Lower lobe of right lung (tissue), 2 donors: ENCODE data around the gene LHFPL6. TPM values are rescaled to one million over a fixed set of nuclear protein-coding genes. Genes with fewer than 3 reads are reported as not detected.

Source experiments
- ATAC-seq, 2 donors: fragments of 200-7000 bp; cut with Tn5 transposase; one replicate each; pipeline ENCODE4 v1.9.1; 2020 to 2022; ENCODE audit warnings: mild to moderate bottlenecking in 2 of 2, moderate library complexity in 2 of 2
- DNase-seq: peaks from one replicate; pipeline ENCODE4 v3.0.0-alpha.2; 2020
- H3K27ac ChIP-seq: fragments of 200-600 bp; one replicate; pipeline ENCODE4 v1.8.0; 2022
- H3K27me3 ChIP-seq: fragments of 200-600 bp; one replicate; pipeline ENCODE4 v1.8.0; 2022; ENCODE audit warnings: low read depth
- H3K36me3 ChIP-seq: fragments of 200-600 bp; one replicate; pipeline ENCODE4 v1.8.0; 2022; ENCODE audit warnings: mild to moderate bottlenecking
- H3K4me1 ChIP-seq: fragments of 200-600 bp; one replicate; pipeline ENCODE4 v1.8.0; 2022
- H3K4me3 ChIP-seq: fragments of 200-600 bp; one replicate; pipeline ENCODE4 v1.8.0; 2022; ENCODE audit warnings: mild to moderate bottlenecking
- H3K9me3 ChIP-seq: fragments of 200-600 bp; one replicate; pipeline ENCODE4 v1.8.0; 2022
- CTCF ChIP-seq: fragments of 200-600 bp; IDR thresholded peaks from one replicate; pipeline ENCODE4 v1.8.0; 2022; ENCODE audit warnings: antibody characterized with exemption, mild to moderate bottlenecking
- intact Hi-C: fragments of 100-400 bp; cut with DNase I; formaldehyde crosslinking; loops from one replicate; pipeline ENCODE4 v1.11.0; 2022
- total RNA-seq: library from RNA; stranded (reverse); fragmentation: NEBNext Ultra II Directional; extraction: Animal tissue kit (Norgen Biotek cat#: 25700); gene quantifications from one replicate; pipeline ENCODE4 v1.2.1, GENCODE V29; 2021
- donor health status: DM: no; HTN: yes; CAD: no; lungs with severe emphysema.

The LHFPL6 gene
- total RNA-seq, 1 donor from 2014 or later: 68.7 TPM

GRCh38 chr13:39403106-39403505 is 199.9 kb downstream of the LHFPL6 start:
- Histone ChIP-seq H3K4me3 (no peak overlapping the region), H3K27ac (no peak overlapping the region), H3K27me3 (no peaks in the 10 kb centered on the region), H3K4me1 (peaks cover 7% of the 10 kb centered on the region), H3K36me3 (no peaks in the 10 kb centered on the region), H3K9me3 (no peaks in the 10 kb centered on the region)
- ATAC-seq (no peak), DNase-seq (no peak)
- no peak for TF ChIP-seq CTCF
- intact Hi-C loops: no loop called here

- H3K4me1 ChIP-seq: peaks cover 4% of the 10 kb centered on the region
- H3K36me3 ChIP-seq: no peaks in the 10 kb centered on the region
- no peak for TF ChIP-seq CTCF
- DNase-seq (no peak), ATAC-seq (no peak)
- intact Hi-C loops: no loop called here
- H3K27ac ChIP-seq: no peak overlapping the region
- no peaks in the 10 kb centered on the region for H3K27me3 ChIP-seq
- H3K4me3 ChIP-seq: no peak overlapping the region
- no peaks in the 10 kb centered on the region for H3K9me3 ChIP-seq
Observed at GRCh38 chr13:39402221-39402970, 200.6 kb downstream of the LHFPL6 start.

GRCh38 chr13:39401756-39402155 is 201.2 kb downstream of the LHFPL6 start:
- Histone ChIP-seq H3K36me3 (no peaks in the 10 kb centered on the region), H3K27me3 (no peaks in the 10 kb centered on the region), H3K4me1 (no peaks in the 10 kb centered on the region), H3K27ac (no peak overlapping the region), H3K9me3 (no peaks in the 10 kb centered on the region), H3K4me3 (no peak overlapping the region)
- no peak for TF ChIP-seq CTCF
- ATAC-seq (no peak), DNase-seq (no peak)
- intact Hi-C loops: no loop called here

GRCh38 chr13:39401046-39401705 is 201.8 kb downstream of the LHFPL6 start:
- H3K4me1 ChIP-seq: no peaks in the 10 kb centered on the region
- peak in 1 of 2 donors; percentile 16 for ATAC-seq
- DNase-seq: no peak
- no peaks in the 10 kb centered on the region for H3K36me3 ChIP-seq
- no peak overlapping the region for H3K27ac ChIP-seq
- intact Hi-C loops: no loop called here
- H3K27me3 ChIP-seq: no peaks in the 10 kb centered on the region
- H3K9me3 ChIP-seq: no peaks in the 10 kb centered on the region
- H3K4me3 ChIP-seq: no peak overlapping the region
- no peak for TF ChIP-seq CTCF

DNA sequence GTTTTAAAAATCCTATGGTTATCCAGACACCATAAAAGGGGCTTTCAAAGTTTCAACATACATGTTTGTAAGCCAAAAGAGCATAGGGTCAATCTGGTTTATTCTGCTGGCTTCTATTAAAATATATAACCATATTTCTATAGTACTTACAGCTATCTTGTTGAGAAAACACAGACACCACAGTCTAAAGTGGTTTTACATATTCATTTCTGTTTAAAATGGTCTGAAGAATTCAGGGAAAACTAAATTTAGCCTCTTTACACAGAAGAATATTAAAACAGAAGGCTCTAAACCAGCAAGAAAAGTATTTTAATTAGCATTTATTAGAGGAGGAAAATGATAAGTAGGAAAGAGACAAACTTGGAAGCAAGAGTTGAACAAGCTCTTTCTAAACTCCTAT is 203.9 kb downstream of the LHFPL6 start:
- intact Hi-C loops: no loop called here
- DNase-seq (no peak), ATAC-seq (no peak)
- Histone ChIP-seq H3K36me3 (no peaks in the 10 kb centered on the region), H3K9me3 (no peaks in the 10 kb centered on the region), H3K27ac (no peak overlapping the region), H3K4me3 (no peak overlapping the region), H3K4me1 (no peaks in the 10 kb centered on the region), H3K27me3 (no peaks in the 10 kb centered on the region)
- no peak for TF ChIP-seq CTCF
